Right lobe of liver (tissue), 6 donors: ENCODE data around the gene CDC73. TPM values are rescaled to one million over a fixed set of nuclear protein-coding genes. Genes with fewer than 3 reads are reported as not detected.
A peak's percentile ranks its signal among the peaks of the same experiment; 100 is the strongest.

ENCODE experiments used
- ATAC-seq, 4 donors: fragments of 200-7000 bp; cut with Tn5 transposase; one replicate each; pipeline ENCODE4 v1.9.1; 2020; ENCODE audit warnings: mild to moderate bottlenecking in 4 of 4, moderate library complexity in 4 of 4
- DNase-seq, 3 donors: peaks; one replicate each; pipeline ENCODE4 v3.0.0-alpha.2; 2020
- H3K27ac ChIP-seq, 3 donors: fragments of 200-600 bp; one replicate each; pipeline ENCODE4 v1.8.0; 2022
- H3K27me3 ChIP-seq, 2 donors: fragments of 200-600 bp; one replicate each; pipeline ENCODE4 v1.8.0; 2022
- H3K36me3 ChIP-seq, 4 donors: fragments of 200-600 bp; sonication (generic) in 1 of 4; one replicate each; pipeline versions ENCODE4 v1.5.1 to v1.8.0; 2017 to 2022; ENCODE audit warnings: control low read depth in 1 of 4
- H3K4me1 ChIP-seq, 4 donors: fragments of 200-600 bp; sonication (generic) in 1 of 4; one replicate each; pipeline versions ENCODE4 v1.5.1 to v1.8.0; 2017 to 2022; ENCODE audit warnings: control low read depth in 1 of 4
- H3K4me3 ChIP-seq, 3 donors: fragments of 200-600 bp; one replicate each; pipeline ENCODE4 v1.8.0; 2022
- H3K9me3 ChIP-seq, 4 donors: fragments of 200-600 bp; sonication (generic) in 1 of 4; one replicate each; pipeline versions ENCODE4 v1.5.1 to v1.8.0; 2017 to 2022; ENCODE audit warnings: control low read depth in 1 of 4
- POLR2A ChIP-seq: fragments of 450-650 bp; IDR thresholded peaks from one replicate; pipeline ENCODE4 v1.6.1; 2017; ENCODE audit warnings: antibody characterized with exemption, mild to moderate bottlenecking
- WGBS: methylation state at CpG from one replicate; pipeline ENCODE4 v1.1.6; 2018; ENCODE audit warnings: low coverage, low lambda C conversion rate; ENCODE audit not compliant: insufficient coverage; ENCODE audit errors: missing lambda C conversion rate; 5-methylcytosine and 5-hydroxymethylcytosine counted together
- intact Hi-C, 2 donors: fragments of 100-400 bp; cut with DNase I; formaldehyde crosslinking; loops; one replicate each; pipeline versions ENCODE4 v1.11.2 to v1.14.1; 2022
- total RNA-seq, 6 experiments: library from RNA; depleted of rRNA in 2 of 6; stranded (reverse); fragments of >200 nt in 2 of 6; fragmentation: NEBNext Ultra II Directional in 3 of 6; extraction: Animal tissue kit (Norgen Biotek cat#: 25700) in 3 of 6; gene quantifications; one replicate each; pipeline versions ENCODE4 v1.1.0 to v1.2.4, GENCODE V29; 2016 to 2023
- TF ChIP-seq, protein P1 (sequence below), 4 donors: fragments of 200-600 bp in 3 of 4; fragments of 450-650 bp in 1 of 4; IDR thresholded peaks; one replicate each; pipeline versions ENCODE4 v1.5.1 to v1.8.0; 2016 to 2022; ENCODE audit warnings: antibody characterized with exemption in 4 of 4, mild to moderate bottlenecking in 2 of 4
- donor health status: DM: no; HTN: yes; CAD: no.
- donor health status: DM: no; HTN: no; CAD: no.
- donor health status: DM: no; HTN: no; CAD: no.
- donor health status: DM: no; HTN: yes; CAD: no.
- donor health status: DM: no; HTN: yes; CAD: no.

Gene CDC73
- total RNA-seq, 6 experiments from 2014 or later, result 11.1 to 23.8 (median 18.3) TPM

DNA sequence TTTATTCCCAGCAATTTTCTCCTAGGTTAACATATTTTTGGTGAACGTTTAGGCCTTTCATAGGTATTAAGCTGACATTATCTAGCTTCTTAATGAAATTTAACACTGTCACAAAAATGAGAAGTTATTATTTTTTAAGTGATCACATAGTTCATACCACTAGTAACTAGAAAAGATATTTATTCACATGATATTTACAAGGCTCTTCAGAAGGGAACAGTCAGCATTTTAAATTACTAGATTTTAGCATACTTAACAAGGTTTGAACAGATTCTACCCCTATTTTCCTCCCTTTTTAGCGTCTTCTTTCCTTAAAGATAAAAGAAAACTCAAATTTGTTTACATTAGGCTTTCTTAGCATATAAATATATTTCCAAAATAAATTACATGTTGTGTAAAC, 130.1 kb downstream of the CDC73 start:
- no peak for TF ChIP-seq POLR2A
- TF ChIP-seq, protein P1, sequence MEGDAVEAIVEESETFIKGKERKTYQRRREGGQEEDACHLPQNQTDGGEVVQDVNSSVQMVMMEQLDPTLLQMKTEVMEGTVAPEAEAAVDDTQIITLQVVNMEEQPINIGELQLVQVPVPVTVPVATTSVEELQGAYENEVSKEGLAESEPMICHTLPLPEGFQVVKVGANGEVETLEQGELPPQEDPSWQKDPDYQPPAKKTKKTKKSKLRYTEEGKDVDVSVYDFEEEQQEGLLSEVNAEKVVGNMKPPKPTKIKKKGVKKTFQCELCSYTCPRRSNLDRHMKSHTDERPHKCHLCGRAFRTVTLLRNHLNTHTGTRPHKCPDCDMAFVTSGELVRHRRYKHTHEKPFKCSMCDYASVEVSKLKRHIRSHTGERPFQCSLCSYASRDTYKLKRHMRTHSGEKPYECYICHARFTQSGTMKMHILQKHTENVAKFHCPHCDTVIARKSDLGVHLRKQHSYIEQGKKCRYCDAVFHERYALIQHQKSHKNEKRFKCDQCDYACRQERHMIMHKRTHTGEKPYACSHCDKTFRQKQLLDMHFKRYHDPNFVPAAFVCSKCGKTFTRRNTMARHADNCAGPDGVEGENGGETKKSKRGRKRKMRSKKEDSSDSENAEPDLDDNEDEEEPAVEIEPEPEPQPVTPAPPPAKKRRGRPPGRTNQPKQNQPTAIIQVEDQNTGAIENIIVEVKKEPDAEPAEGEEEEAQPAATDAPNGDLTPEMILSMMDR (IDR thresholded peaks at IDR 0.05), result no peak
- ATAC-seq, result no peak
- H3K9me3 ChIP-seq, result no peaks in the 10 kb centered on the region

DNA sequence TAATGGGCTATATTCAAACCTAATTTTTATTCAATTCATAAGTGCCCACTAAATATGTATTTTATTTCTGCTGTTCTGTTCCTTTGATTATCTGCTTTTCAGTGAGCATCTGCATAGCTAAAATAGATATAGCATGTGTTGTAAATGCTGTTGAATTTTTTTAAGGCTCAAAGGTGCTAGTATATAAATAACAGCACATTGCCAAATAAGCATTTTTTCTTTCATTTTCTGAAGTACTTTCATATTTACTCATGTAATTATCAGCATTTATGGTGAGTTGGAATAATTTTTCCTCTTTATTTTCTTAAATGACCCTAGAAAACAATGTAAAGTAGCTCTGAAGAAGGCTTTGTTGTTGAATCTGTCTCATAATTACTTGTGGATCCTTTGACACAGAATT, 134.2 kb downstream of the CDC73 start:
- Histone ChIP-seq H3K36me3 (no peaks in the 10 kb centered on the region), H3K4me3 (no peak overlapping the region), H3K27ac (no peak overlapping the region), H3K9me3 (no peaks in the 10 kb centered on the region), H3K27me3 (no peaks in the 10 kb centered on the region), H3K4me1 (no peaks in the 10 kb centered on the region)
- DNase-seq, result no peak
- no peak for ATAC-seq
- TF ChIP-seq POLR2A, result no peak
- TF ChIP-seq, protein P1 (IDR thresholded peaks at IDR 0.05), result no peak
- intact Hi-C loops, result no loop called here

More for the DNA sequence above, 130.1 kb downstream of the CDC73 start:
- Histone ChIP-seq H3K36me3 (peaks cover 0 to 5% (median 2%) of the 10 kb centered on the region in 4 donors), H3K27ac (no peak overlapping the region), H3K27me3 (no peaks in the 10 kb centered on the region), H3K4me1 (no peaks in the 10 kb centered on the region), H3K4me3 (no peak overlapping the region)
- WGBS, result 95% methylated on average over 2 of the region's 2 CpGs
- intact Hi-C loops, result no loop called here
- DNase-seq, result no peak

DNA sequence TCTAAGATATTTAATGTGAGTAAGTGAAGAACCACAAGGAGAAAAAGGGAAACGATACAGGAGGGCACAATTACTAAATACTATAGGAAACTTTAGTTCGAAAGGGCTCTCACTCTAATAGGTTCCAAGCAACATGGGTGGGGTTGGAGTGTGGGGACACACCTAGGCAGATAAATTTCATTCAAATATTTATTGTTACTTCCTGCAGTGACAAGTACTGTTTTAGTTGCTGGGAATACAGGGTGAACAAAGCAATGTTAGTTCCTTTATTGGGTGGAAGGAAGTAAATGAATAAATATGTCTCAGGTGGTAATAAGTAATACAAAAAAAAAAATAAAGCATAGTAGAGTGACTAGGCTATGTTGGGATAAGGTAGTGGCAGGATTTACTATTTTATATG, 137.8 kb downstream of the CDC73 start:
- no peak for DNase-seq
- WGBS, result 89% methylated on average over 2 of the region's 2 CpGs
- Histone ChIP-seq H3K36me3 (no peaks in the 10 kb centered on the region), H3K27ac (no peak overlapping the region), H3K9me3 (no peaks in the 10 kb centered on the region), H3K27me3 (no peaks in the 10 kb centered on the region), H3K4me1 (no peaks in the 10 kb centered on the region), H3K4me3 (no peak overlapping the region)
- no peak for ATAC-seq
- intact Hi-C loops, result no loop called here
- TF ChIP-seq POLR2A, result no peak
- TF ChIP-seq, protein P1 (IDR thresholded peaks at IDR 0.05), result no peak

DNA sequence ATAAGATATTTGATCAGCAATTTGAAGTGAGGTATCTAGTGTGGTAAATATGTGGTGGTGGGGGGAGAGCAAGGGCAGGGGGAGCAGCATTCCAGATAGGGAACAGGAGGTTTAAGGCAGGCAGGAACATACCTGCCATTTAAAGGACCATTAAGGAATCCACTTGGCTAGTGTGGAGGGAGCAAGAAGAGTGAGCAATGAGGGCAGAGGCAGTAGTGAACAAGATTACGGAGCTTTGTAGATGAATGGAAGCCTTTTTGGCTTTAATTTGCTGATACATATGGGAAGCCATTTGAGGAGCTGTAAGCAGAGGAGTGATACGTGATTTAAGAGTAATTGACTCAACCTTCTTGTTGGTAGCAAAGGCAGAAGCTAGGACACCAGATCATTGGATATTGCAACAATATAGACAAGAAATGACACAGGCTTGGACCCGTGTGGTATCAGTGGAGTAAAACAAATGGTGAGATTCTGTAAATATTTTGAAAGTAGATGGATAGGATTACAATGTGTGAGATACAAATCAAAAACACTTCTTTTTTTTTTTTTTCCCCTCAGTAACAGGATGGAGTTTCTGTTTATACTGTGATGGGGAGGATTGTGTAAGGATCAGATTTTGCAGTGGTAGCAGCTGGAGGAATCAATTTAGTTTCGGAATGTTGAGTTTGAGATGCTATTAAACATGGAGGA, 138.4 kb downstream of the CDC73 start:
- no peak for DNase-seq
- no peaks in the 10 kb centered on the region for H3K9me3 ChIP-seq
- WGBS, result 53% methylated on average over 3 of the region's 4 CpGs
- peak in 2 of 4 donors; percentile 54 to 71 for ATAC-seq
- intact Hi-C loops, result no loop called here
- H3K4me1 ChIP-seq, result no peaks in the 10 kb centered on the region
- no peak overlapping the region for H3K4me3 ChIP-seq
- H3K36me3 ChIP-seq, result no peaks in the 10 kb centered on the region
- H3K27me3 ChIP-seq, result no peaks in the 10 kb centered on the region
- H3K27ac ChIP-seq, result no peak overlapping the region
- TF ChIP-seq, protein P1 (IDR thresholded peaks at IDR 0.05), result no peak
- TF ChIP-seq POLR2A, result no peak

DNA sequence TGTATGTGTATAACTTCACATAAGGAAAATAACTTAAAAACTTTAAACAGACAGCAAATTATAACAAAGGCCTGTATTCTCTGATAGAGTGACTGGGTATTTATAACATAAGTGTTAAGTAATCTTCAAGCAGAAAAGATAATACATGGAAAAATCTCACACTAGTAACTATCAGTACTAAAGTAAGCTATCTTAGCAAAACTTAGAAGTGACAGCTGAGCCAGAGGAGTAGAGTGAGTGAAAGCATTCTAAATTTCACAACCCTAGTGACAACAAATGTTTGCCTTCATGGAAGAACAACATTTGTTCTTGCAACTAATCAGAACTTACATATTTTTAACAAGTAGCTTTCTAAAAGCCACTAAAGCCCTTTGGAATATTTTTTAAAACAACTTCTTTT, 139.1 kb downstream of the CDC73 start:
- H3K9me3 ChIP-seq, result no peaks in the 10 kb centered on the region
- H3K27me3 ChIP-seq, result no peaks in the 10 kb centered on the region
- H3K36me3 ChIP-seq, result no peaks in the 10 kb centered on the region
- no peak for DNase-seq
- no peaks in the 10 kb centered on the region for H3K4me1 ChIP-seq
- intact Hi-C loops, result no loop called here
- ATAC-seq, result peak; percentile 45 to 82 (median 64)
- H3K27ac ChIP-seq, result no peak overlapping the region
- TF ChIP-seq, protein P1 (IDR thresholded peaks at IDR 0.05), result no peak
- TF ChIP-seq POLR2A, result no peak
- no peak overlapping the region for H3K4me3 ChIP-seq
